ENCODE measurements around the gene WDSUB1. TPM values are rescaled to one million over a fixed set of nuclear protein-coding genes. Genes with fewer than 3 reads are reported as not detected.

WDSUB1 gene, protein sequence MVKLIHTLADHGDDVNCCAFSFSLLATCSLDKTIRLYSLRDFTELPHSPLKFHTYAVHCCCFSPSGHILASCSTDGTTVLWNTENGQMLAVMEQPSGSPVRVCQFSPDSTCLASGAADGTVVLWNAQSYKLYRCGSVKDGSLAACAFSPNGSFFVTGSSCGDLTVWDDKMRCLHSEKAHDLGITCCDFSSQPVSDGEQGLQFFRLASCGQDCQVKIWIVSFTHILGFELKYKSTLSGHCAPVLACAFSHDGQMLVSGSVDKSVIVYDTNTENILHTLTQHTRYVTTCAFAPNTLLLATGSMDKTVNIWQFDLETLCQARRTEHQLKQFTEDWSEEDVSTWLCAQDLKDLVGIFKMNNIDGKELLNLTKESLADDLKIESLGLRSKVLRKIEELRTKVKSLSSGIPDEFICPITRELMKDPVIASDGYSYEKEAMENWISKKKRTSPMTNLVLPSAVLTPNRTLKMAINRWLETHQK
- polyA plus RNA-seq (2012; rRNA removed), result 5.3 and 5.8 TPM in 2 replicates
- polyA plus RNA-seq (2012; cell fraction: cytosol; rRNA removed), result 6.8 TPM in 2 replicates
- polyA plus RNA-seq (2012; cell fraction: nucleus; rRNA removed), result 4.9 and 7.8 TPM in 2 replicates

DNA sequence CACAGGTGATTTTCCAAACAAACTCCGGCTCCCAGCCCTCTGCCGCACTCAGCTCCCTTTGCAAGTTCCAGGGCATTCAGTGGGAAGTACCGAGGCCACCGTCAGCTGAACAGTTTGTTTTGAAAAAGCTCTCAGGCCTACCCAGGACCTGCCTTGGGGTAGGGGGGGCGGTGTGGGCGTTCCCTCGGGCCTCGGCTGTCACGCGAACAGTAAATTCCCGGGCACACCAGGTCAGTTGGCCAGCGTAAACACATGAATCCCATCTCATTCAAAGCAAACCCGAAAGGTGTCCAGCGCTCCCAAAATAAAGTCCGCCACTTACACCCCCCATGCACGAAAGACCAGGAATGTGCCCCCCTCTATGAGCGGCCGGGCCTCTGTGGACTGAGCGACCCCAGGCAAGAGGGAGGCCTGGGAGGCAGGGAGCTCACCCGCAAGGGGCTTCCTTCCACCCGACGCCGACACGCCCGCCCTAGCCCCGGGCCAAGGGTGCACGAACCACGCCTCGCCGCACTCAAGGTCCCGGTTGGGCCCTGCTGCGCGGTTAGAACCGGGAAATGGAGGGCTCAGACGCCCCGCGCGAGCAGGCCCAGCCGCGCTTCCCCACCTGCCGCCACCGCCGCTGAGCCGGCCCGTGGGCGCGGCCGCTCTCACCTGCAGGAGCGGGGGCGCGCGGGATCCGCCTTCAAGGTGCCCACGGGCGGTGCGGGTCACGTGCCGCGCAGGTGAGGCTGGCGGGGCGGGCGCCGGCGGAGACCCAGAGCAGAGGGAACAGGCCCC lies at the start of gene WDSUB1:
TSS of gene WDSUB1 (minus strand) at position 775 of the 780 bp plus-strand sequence. CDS start 3,634 bp downstream, outside the sequence.
- Histone ChIP-seq H3K9ac (peak within 1 kb of the TSS; percentile 82), H3K36me3 (replicated peaks in 1 of 2; ENCODE audit: control insufficient read depth in 1 of 2, insufficient read depth in 2 of 2, low read length in 1 of 2) (peaks cover 2 to 8% of the 10 kb centered on the region in 2 experiments), H4K20me1 (ENCODE audit: insufficient read depth) (no peaks in the 10 kb centered on the region; the same call in 1 of the 2 replicates), H3F3A (replicated peaks; ENCODE audit: insufficient read depth) (peaks cover 7% of the 10 kb centered on the region), H3K4me3 (ENCODE audit: low read depth in 2 of 2, low read length in 1 of 2) (peak within 1 kb of the TSS; percentile 76 to 89), H3K79me2 (ENCODE audit: insufficient read depth) (peaks cover 32% of the 10 kb centered on the region), H3K4me2 (peak within 1 kb of the TSS; percentile 86), H3K9me2 (no peaks in the 10 kb centered on the region), H2AFZ (ENCODE audit: low read depth) (peak within 1 kb of the TSS; percentile 98), H3K27me3 (ENCODE audit: insufficient read depth) (no peaks in the 10 kb centered on the region), H3K4me1 (ENCODE audit: control insufficient read depth in 1 of 2, insufficient read depth in 2 of 2, low read depth in 1 of 2, low read length in 1 of 2) (peaks cover 6 to 13% of the 10 kb centered on the region in 2 experiments; a peak in 3 of 4 replicates), H3K27ac (ENCODE audit: low read depth in 2 of 2, low read length in 1 of 2) (peak within 1 kb of the TSS; percentile 72 to 93), H3K9me3 (no peaks in the 10 kb centered on the region)
- CTCF ChIA-PET, result interaction anchor here (1.4 to 1.7 kb wide), 2 partner anchors 155 to 426 kb away, joined by 4 to 5 read pairs; partner anchors contain the start of gene MARCHF7
- DNase-seq, result peak; percentile 64
- TF ChIP-seq, protein P1, sequence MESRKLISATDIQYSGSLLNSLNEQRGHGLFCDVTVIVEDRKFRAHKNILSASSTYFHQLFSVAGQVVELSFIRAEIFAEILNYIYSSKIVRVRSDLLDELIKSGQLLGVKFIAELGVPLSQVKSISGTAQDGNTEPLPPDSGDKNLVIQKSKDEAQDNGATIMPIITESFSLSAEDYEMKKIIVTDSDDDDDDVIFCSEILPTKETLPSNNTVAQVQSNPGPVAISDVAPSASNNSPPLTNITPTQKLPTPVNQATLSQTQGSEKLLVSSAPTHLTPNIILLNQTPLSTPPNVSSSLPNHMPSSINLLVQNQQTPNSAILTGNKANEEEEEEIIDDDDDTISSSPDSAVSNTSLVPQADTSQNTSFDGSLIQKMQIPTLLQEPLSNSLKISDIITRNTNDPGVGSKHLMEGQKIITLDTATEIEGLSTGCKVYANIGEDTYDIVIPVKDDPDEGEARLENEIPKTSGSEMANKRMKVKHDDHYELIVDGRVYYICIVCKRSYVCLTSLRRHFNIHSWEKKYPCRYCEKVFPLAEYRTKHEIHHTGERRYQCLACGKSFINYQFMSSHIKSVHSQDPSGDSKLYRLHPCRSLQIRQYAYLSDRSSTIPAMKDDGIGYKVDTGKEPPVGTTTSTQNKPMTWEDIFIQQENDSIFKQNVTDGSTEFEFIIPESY (IDR thresholded peaks at IDR 0.05; ENCODE audit: borderline replicate concordance, low read depth), result no peak
- TF ChIP-seq FOSL2 (IDR thresholded peaks at IDR 0.05; ENCODE audit: borderline replicate concordance, low read depth), result no peak
- TF ChIP-seq, protein P2, sequence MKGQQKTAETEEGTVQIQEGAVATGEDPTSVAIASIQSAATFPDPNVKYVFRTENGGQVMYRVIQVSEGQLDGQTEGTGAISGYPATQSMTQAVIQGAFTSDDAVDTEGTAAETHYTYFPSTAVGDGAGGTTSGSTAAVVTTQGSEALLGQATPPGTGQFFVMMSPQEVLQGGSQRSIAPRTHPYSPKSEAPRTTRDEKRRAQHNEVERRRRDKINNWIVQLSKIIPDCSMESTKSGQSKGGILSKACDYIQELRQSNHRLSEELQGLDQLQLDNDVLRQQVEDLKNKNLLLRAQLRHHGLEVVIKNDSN (IDR thresholded peaks at IDR 0.05; ENCODE audit: borderline replicate concordance, low read depth), result peak; percentile 83
- peak; percentile 65; the same call in 1 of the 2 replicates for TF ChIP-seq SIN3A (IDR thresholded peaks at IDR 0.05; ENCODE audit: borderline replicate concordance, low read depth, low read length)
- no peak for TF ChIP-seq POLR2AphosphoS5 (IDR thresholded peaks at IDR 0.05; ENCODE audit: low read depth, low read length)
- TF ChIP-seq SMC3 (IDR thresholded peaks at IDR 0.05; ENCODE audit: low read depth, low read length), result no peak
- no peak for TF ChIP-seq GATA2 (CRISPR knock-in tag; IDR thresholded peaks at IDR 0.05)
- TF ChIP-seq ELF1 (IDR thresholded peaks at IDR 0.05), result no peak
- TF ChIP-seq EZH2phosphoT487 (IDR thresholded peaks at IDR 0.05; ENCODE audit: borderline replicate concordance, low read depth), result no peak
- TF ChIP-seq, protein P3, sequence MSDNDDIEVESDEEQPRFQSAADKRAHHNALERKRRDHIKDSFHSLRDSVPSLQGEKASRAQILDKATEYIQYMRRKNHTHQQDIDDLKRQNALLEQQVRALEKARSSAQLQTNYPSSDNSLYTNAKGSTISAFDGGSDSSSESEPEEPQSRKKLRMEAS (IDR thresholded peaks at IDR 0.05; ENCODE audit: low read depth), result peak; percentile 60; the same call in 1 of the 2 replicates
- TF ChIP-seq, protein P4, sequence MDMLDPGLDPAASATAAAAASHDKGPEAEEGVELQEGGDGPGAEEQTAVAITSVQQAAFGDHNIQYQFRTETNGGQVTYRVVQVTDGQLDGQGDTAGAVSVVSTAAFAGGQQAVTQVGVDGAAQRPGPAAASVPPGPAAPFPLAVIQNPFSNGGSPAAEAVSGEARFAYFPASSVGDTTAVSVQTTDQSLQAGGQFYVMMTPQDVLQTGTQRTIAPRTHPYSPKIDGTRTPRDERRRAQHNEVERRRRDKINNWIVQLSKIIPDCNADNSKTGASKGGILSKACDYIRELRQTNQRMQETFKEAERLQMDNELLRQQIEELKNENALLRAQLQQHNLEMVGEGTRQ (IDR thresholded peaks at IDR 0.05; ENCODE audit: borderline replicate concordance, low read depth, low read length), result 0 out of 2 replicates have a peak, but pooled peaks have one; percentile 27
- no peak for TF ChIP-seq RCOR1 (IDR thresholded peaks at IDR 0.05; ENCODE audit: low read length)
- TF ChIP-seq FOXJ3 (CRISPR knock-in tag; IDR thresholded peaks at IDR 0.05), result no peak
- WGBS (ENCODE audit: low lambda C conversion rate), result 10% methylated on average over 18 of the region's 64 CpGs
- POLR2A ChIA-PET, result interaction anchor here (0.6 to 0.9 kb wide), 2 partner anchors 384 to 494 kb away, joined by 3 read pairs; no protein-coding TSS in a partner anchor
